Activated T-helper 1 cell treated with anti-CD3 and anti-CD28 coated beads, Interleukin-12 subunit alpha, Interleukin-12 subunit beta, Interleukin-2, Interleukin-4 antibody, amounts not matched to agents 30 ng/mL and 10 ng/mL and 1 ng/mL, durations not matched to agents 14 hours and 24 hours and 36 hours (primary cell): Measurements from ENCODE around the gene AMPH. TPM values are rescaled to one million over a fixed set of nuclear protein-coding genes. Genes with fewer than 3 reads are reported as not detected.

Experiments used
- DNase-seq: peaks from one replicate; pipeline ENCODE4 v3.0.0; 2021; ENCODE audit warnings: low spot score
- H3K27ac Mint-ChIP-seq: one replicate; pipeline ENCODE4 v1.8.0; 2021; ENCODE audit warnings: mild to moderate bottlenecking, mixed read lengths
- H3K27me3 Mint-ChIP-seq: one replicate; pipeline ENCODE4 v1.8.0; 2022; ENCODE audit warnings: mild to moderate bottlenecking, moderate library complexity, mixed read lengths; ENCODE audit not compliant: insufficient read depth
- H3K36me3 Mint-ChIP-seq: one replicate; pipeline ENCODE4 v1.8.0; 2021; ENCODE audit warnings: low read depth, mixed read lengths
- H3K4me1 Mint-ChIP-seq: one replicate; pipeline ENCODE4 v1.8.0; 2021; ENCODE audit warnings: low read depth, mixed read lengths
- H3K4me3 Mint-ChIP-seq: one replicate; pipeline ENCODE4 v1.8.0; 2021; ENCODE audit warnings: mild to moderate bottlenecking, moderate library complexity, mixed read lengths
- H3K9me3 Mint-ChIP-seq: one replicate; pipeline ENCODE4 v1.8.0; 2021; ENCODE audit warnings: mixed read lengths
- intact Hi-C: fragments of 100-400 bp; cut with micrococcal nuclease; formaldehyde crosslinking; loops from one replicate; pipeline ENCODE4 v1.15.1; 2024
- total RNA-seq: library from RNA; stranded (reverse); gene quantifications from 2 replicates; pipeline ENCODE4 v1.2.3, GENCODE V29; 2022

Gene AMPH
- not detected in 2 replicates for total RNA-seq

DNA sequence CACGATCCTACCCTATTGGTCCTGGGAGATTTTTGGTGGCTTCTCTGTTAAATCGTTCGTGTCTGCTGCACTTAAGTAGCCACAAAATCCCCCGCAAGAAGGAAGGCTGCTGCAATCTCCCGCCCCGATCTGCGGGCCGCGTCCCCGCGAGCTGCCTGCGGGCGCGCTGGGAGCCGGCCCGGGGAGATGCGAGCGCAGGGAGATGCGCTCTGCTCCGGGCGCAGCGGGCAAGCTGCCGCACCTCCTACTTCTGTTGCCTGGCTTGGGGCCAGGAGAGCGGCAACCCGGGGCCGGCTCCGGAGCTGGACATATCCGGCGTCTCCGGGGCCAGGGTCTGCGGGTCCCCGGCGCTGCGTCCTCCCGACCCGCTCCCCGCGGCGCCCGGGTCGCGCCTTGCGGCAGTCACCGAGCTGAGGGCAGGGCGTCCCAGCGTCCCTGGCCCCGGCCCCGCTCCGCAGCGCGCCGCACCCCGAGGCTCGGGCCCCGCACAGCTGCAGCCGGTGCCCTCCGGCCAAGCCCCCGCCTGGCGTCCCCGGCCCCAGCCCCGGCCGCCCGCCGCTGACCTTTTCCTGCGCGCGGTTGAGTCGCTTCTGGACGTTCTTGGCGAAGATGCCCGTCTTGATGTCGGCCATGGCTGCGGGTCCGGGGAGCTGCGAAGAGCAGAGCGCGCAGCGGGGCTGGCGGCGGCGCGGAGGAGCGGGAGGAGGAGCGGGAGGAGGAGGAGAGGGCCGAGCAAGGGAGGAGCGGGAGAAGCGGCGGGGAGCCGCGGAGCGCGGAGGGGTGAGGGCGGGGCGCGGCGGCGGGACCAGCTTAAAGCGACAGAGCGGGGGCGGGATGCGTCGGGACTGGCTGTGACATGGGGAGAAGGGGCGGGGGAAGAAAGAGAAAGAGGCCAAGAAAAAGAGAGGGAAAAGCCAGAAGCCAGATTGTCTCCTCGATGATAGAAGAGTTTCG lies at the start of gene AMPH:
AMPH (minus strand) TSS at position 654 of the 954 bp plus-strand sequence; CDS start at position 632, 22 bp downstream.
- H3K4me3 Mint-ChIP-seq, result peak within 1 kb of the TSS; percentile 30
- intact Hi-C loops, result no loop called here
- H3K36me3 Mint-ChIP-seq, result no peaks in the 10 kb centered on the region
- peaks cover 42% of the 10 kb centered on the region for H3K27me3 Mint-ChIP-seq
- no peak within 1 kb of the TSS for H3K27ac Mint-ChIP-seq
- DNase-seq, result no peak
- H3K9me3 Mint-ChIP-seq, result no peaks in the 10 kb centered on the region
- no peaks in the 10 kb centered on the region for H3K4me1 Mint-ChIP-seq

DNA sequence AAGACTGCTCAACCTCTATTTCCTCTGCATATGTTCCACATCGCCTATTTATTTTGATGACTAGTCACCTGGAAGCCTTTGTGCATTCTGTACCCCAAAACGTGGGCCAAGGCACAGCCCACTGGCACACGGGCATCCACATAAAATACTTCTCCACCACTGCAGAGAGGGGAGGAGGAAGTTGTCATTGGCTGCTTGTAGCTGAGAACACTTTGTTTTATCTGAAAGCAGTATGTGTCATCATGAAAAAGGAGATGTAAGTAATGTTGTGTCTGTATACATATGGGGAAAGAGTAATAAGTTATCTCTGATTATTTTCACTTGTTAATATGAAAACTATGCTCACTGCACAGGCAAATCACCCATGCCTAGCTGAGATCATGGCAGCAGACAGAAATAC lies 48.2 kb upstream of the AMPH start:
- Mint-ChIP-seq H3K36me3 (no peaks in the 10 kb centered on the region), H3K4me3 (no peak overlapping the region), H3K9me3 (no peaks in the 10 kb centered on the region), H3K27ac (no peak overlapping the region), H3K27me3 (peaks cover 8% of the 10 kb centered on the region), H3K4me1 (no peaks in the 10 kb centered on the region)
- intact Hi-C loops, result no loop called here
- no peak for DNase-seq

DNA sequence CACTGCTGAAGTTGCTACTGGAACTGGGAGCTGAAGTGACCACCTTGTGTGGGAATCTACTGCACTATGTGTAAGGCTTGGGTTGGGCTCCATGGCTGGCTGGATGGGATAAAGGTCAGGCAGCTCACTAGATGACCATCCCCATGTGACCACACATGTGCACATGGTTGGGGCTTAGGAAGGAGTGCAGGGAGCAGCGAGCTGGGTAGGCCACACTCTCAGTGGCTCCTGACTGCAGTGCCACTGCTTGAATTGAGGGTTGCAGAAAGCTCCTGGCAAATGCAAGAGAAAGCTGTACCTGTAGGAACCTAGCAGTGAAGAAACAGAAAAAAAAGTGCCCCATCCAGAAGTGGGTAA lies 47.5 kb upstream of the AMPH start:
- Mint-ChIP-seq H3K4me1 (no peaks in the 10 kb centered on the region), H3K36me3 (no peaks in the 10 kb centered on the region), H3K9me3 (no peaks in the 10 kb centered on the region), H3K4me3 (no peak overlapping the region), H3K27me3 (peaks cover 8% of the 10 kb centered on the region), H3K27ac (no peak overlapping the region)
- DNase-seq, result no peak
- intact Hi-C loops, result no loop called here

DNA sequence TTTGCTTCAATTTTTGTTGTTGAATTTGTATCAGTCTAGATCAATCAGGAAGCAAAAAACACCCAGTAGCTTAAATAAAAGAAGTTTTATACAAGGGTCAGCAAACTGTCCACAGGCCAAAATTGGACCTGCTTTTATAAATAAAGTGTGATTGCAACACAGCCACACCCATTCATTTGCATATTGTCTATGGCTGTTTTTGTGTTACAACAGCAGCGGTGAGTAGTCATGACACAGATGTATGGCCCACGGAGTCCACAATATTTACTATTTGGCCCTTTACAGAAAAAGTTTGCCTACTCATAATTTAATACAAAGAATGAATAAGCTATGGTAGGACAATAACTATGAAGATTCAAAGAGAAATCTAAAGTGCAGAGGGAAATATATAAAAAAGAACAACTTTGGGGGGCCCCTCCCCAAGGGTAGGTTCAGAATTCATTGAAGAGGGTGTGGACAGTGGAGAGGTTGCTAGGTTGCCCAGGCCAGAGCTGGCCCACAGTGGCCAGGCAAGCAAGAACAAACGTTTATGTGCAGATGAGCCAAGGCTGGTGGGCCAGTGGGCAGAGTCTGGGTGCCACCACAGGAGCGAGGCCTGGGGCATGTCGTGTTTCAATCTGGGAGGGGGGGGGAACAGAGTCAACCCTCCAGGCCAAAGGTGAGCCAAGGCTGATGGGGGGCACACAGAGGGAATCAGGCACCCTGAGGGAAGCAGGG lies 47.0 kb upstream of the AMPH start:
- Mint-ChIP-seq H3K36me3 (no peaks in the 10 kb centered on the region), H3K4me1 (no peaks in the 10 kb centered on the region), H3K27ac (no peak overlapping the region), H3K27me3 (peaks cover 7% of the 10 kb centered on the region), H3K9me3 (no peaks in the 10 kb centered on the region), H3K4me3 (no peak overlapping the region)
- intact Hi-C loops, result no loop called here
- no peak for DNase-seq

DNA sequence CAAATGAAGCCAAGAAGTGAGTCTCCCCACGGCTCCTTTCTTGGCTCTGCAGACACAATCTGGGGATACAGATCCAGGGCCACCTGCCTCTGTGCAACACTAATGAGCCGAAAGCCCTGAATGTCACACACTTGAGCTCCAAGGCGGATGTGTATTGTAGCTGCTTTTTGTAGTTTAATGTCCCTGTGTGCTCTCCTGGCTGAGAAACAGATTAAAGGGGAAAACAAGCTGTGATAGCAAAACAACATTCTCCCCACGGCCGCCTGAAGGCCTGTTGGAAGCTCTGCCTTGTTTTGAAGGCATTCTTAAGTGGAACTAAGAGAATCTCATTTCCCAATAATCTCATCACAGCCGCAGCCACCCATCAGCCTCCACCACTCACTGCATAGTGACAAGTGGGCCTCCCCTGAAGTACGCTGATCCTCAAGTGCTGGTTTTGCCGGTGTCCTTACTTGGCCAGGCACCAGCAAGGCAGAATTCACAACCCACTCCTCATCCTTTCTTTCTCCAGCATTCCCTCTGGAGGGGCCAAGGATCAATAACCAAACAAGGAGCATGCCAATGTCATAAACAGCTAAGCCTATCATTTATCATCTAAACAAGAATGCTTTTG lies 44.4 kb upstream of the AMPH start:
- H3K4me3 Mint-ChIP-seq, result no peak overlapping the region
- no peaks in the 10 kb centered on the region for H3K9me3 Mint-ChIP-seq
- no peak for DNase-seq
- H3K36me3 Mint-ChIP-seq, result no peaks in the 10 kb centered on the region
- intact Hi-C loops, result no loop called here
- H3K4me1 Mint-ChIP-seq, result no peaks in the 10 kb centered on the region
- peaks cover 2% of the 10 kb centered on the region for H3K27me3 Mint-ChIP-seq
- no peak overlapping the region for H3K27ac Mint-ChIP-seq

DNA sequence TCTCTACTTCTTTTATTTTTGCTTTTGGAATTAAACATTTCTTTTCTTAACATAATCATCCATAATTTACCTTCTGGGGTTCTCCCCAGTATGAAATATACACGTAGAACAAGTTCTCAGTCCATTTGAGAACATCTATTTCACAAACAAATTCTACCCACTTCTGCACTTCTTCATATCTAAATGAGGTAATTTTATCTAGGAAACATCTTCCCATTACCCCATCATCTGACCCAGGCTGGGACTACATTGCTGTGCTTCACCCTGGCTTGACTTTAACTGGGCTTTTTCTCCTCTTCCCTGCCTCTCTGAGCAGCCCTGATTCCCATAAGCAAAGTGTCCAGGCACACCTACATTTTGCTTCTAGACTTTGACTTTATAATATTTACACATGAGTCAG lies 43.3 kb upstream of the AMPH start:
- intact Hi-C loops, result no loop called here
- no peak for DNase-seq
- Mint-ChIP-seq H3K27me3 (peaks cover 6% of the 10 kb centered on the region), H3K27ac (no peak overlapping the region), H3K4me3 (no peak overlapping the region), H3K9me3 (no peaks in the 10 kb centered on the region), H3K4me1 (no peaks in the 10 kb centered on the region), H3K36me3 (no peaks in the 10 kb centered on the region)

DNA sequence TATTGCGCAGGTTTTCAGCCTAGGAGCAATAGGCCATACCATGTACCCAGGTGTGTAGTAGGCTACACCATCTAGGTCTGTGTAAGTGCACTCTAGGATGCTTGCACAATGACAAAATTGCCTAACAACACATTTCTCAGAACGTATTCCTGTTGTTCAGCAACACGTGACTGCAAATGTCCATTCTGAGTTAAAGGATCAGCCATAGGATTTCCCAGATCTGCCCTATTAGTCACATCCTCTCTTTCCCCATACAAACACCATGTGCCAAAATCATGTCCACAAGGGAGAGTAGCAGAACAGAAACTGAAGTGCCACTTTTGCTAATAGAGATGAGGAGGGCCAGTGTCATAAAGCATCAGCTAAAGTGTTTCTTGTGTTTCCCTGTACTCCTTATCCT lies 42.6 kb upstream of the AMPH start:
- Mint-ChIP-seq H3K9me3 (no peaks in the 10 kb centered on the region), H3K27me3 (peaks cover 11% of the 10 kb centered on the region), H3K27ac (no peak overlapping the region), H3K4me3 (no peak overlapping the region), H3K36me3 (no peaks in the 10 kb centered on the region), H3K4me1 (no peaks in the 10 kb centered on the region)
- intact Hi-C loops, result no loop called here
- DNase-seq, result no peak

DNA sequence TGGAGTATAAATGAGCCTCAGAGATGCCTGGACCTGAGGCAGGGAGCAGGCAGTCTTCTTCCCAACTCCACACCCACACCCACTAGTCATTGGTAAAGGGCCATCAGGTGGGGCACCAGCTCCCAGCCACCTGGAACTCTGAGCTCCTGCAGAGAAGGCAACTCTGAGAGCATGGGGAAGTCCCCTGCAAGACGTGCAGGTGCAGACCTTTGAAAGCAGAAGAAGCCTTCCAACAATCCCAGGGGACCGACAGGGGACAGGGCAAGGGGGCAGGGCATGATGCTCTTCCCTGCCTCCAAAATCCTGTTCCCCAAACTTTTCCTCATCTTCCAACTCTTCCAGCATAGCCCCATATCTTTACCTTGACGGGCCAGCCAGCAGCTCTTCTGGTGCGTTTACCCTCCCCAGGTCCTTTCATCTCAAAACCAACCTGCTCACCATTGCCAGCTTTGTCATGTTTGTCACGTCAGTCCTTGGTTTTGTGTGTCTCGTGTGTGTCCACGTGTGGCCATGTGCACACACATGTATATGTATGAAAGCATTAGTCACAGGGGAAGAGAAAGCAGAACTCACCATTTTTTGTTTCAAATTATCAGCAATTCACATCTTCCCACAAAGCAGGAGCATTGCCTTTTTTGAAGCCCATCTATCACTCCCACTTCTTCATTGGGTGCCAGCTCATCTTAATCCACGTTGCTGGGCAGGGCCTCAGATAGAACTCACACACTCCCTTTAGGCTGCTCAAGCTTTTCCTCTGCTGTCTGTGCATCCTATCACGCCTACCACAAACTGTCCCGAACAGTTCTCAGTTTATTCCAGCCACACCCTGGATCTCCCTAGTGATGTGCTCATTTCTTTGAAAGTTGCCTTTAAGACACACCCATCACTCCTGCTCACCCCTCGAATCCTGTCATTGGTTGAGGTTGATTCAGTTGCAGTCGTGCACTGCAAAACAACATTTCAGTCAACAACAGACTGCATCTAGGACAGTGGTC lies 41.0 kb upstream of the AMPH start:
- Mint-ChIP-seq H3K27ac (no peak overlapping the region), H3K27me3 (peaks cover 13% of the 10 kb centered on the region), H3K36me3 (no peaks in the 10 kb centered on the region), H3K9me3 (no peaks in the 10 kb centered on the region), H3K4me3 (no peak overlapping the region), H3K4me1 (no peaks in the 10 kb centered on the region)
- intact Hi-C loops, result no loop called here
- DNase-seq, result no peak

DNA sequence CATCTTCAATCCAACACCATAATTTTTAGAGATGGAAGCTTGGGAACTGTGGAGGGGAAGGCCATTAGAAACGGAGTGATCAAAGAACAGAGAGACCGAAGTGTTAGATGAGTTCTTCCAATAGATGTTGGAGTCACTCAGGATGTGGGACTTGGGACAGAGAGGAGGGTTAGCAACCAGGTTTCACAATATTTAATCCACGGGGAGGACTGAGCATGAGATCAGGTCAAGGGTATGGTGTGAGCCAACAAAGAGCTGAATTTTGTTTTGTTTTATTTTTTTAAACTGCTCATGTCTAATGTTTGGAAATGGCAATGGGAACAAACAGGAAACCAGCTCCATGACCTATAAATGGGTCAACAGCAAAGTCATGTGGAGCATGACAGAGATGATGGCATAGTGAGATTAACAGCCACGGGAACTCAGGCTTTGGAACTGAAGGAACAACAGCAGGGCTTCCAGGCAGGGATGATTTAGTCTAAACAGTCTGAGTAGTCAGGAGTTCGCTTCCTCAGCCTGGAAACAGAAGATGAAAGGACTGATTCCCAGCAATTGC lies 38.9 kb upstream of the AMPH start:
- no peak overlapping the region for H3K27ac Mint-ChIP-seq
- H3K9me3 Mint-ChIP-seq, result no peaks in the 10 kb centered on the region
- peaks cover 11% of the 10 kb centered on the region for H3K27me3 Mint-ChIP-seq
- no peaks in the 10 kb centered on the region for H3K4me1 Mint-ChIP-seq
- no peaks in the 10 kb centered on the region for H3K36me3 Mint-ChIP-seq
- intact Hi-C loops, result no loop called here
- no peak overlapping the region for H3K4me3 Mint-ChIP-seq
- DNase-seq, result no peak

DNA sequence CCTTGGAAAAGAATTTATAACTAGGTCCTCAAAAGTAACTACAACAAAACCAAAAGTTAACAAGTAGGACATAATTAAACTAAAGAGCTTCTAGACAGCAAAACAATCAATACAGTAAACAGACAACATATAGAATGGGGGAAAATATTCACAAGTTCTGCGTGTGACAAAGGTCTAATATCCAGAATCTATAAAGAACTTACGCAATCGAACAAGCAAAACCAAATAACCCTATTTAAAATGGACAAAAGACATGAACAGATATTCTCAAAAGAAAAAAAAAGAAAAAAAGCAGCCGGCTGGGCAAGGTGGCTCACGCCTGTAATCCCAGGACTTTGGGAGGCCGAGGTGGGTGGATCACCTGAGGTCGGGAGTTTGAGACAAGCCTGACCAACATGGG lies 33.8 kb upstream of the AMPH start:
- Mint-ChIP-seq H3K27ac (no peak overlapping the region), H3K9me3 (no peaks in the 10 kb centered on the region), H3K36me3 (no peaks in the 10 kb centered on the region), H3K4me3 (no peak overlapping the region), H3K4me1 (no peaks in the 10 kb centered on the region), H3K27me3 (peaks cover 14% of the 10 kb centered on the region)
- intact Hi-C loops, result loop anchor here (5.0 kb wide), 1 partner anchor 558 kb away; no protein-coding TSS in a partner anchor
- DNase-seq, result no peak

DNA sequence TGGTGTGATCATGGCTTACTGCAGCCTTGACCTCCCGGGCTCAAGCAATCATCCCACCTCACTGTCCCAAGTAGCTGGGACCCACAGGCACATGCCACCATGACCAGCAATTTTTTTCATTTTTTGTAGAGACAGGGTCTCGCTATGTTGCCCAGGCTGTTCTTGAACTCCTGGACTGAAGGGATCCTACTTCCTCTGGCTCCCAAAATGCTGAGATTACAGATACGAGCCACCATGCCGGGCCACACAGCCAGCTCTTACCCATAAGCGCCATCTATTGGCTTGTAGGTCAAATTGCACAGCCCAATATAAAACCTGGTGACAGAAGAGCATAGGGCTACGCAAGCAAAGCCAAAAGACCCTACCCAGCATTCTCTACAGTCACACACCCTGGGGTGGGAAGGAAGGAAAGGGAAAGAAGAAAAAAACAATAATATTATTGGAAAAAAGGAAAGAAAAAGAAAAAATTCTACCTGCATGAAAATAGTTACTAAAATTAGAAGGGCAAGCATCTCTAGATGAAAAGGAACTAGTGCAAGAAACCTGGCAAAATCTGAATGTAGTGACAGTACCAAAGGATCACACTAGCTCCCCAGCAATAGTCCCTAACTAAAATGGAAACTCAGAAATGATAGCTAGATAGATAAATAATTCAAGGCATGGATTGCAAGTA lies 29.4 kb upstream of the AMPH start:
- DNase-seq, result no peak
- no peaks in the 10 kb centered on the region for H3K36me3 Mint-ChIP-seq
- no peaks in the 10 kb centered on the region for H3K9me3 Mint-ChIP-seq
- no peak overlapping the region for H3K27ac Mint-ChIP-seq
- peaks cover 3% of the 10 kb centered on the region for H3K27me3 Mint-ChIP-seq
- no peak overlapping the region for H3K4me3 Mint-ChIP-seq
- intact Hi-C loops, result loop anchor here (1.0 to 5.0 kb wide), 3 partner anchors 262 to 553 kb away; no protein-coding TSS in a partner anchor
- H3K4me1 Mint-ChIP-seq, result no peaks in the 10 kb centered on the region
